Astrocyte (in vitro differentiated cells and primary cell): ENCODE results near the gene ATP2C2. TPM values are rescaled to one million over a fixed set of nuclear protein-coding genes. Genes with fewer than 3 reads are reported as not detected.

Experiments used
- DNase-seq: peaks from one replicate; pipeline ENCODE4 v3.0.0-alpha.2; 2010; ENCODE audit warnings: low read depth
- FAIRE-seq: peaks from 2 replicates; lab custom pipeline; 2011; peaks lifted over from hg19 to GRCh38; lab: Jason Lieb, UNC
- H2AFZ ChIP-seq: 2 replicates; pipeline ENCODE4 v1.6.0; 2012; ENCODE audit warnings: low read depth, low read length, inconsistent platforms
- H3K27ac ChIP-seq: 2 replicates; pipeline ENCODE4 v1.5.1; 2011; ENCODE audit warnings: low read depth, low read length, inconsistent platforms
- H3K27me3 ChIP-seq: 2 replicates; pipeline ENCODE4 v1.6.0; 2011; ENCODE audit warnings: low read length, inconsistent platforms; ENCODE audit not compliant: insufficient read depth
- H3K36me3 ChIP-seq: 2 replicates; pipeline ENCODE4 v1.5.1; 2011; ENCODE audit warnings: low read length, inconsistent platforms; ENCODE audit not compliant: insufficient read depth
- H3K4me1 ChIP-seq: 2 replicates; pipeline ENCODE4 v1.5.1; 2011; ENCODE audit warnings: low read length, inconsistent platforms; ENCODE audit not compliant: insufficient read depth
- H3K4me2 ChIP-seq: 2 replicates; pipeline ENCODE4 v1.6.0; 2012; ENCODE audit warnings: low read length, inconsistent platforms
- H3K4me3 ChIP-seq: 2 replicates; pipeline ENCODE4 v1.5.1; 2011; ENCODE audit warnings: low read depth, mild to moderate bottlenecking, low read length, inconsistent platforms; ENCODE audit not compliant: insufficient read depth
- H3K79me2 ChIP-seq: 2 replicates; pipeline ENCODE4 v1.6.0; 2012; ENCODE audit warnings: mild to moderate bottlenecking, low read length, inconsistent platforms; ENCODE audit not compliant: insufficient read depth
- H3K9ac ChIP-seq: 2 replicates; pipeline ENCODE4 v1.6.0; 2012; ENCODE audit warnings: mild to moderate bottlenecking, low read length, inconsistent platforms
- H3K9me3 ChIP-seq: 2 replicates; pipeline ENCODE4 v1.5.1; 2012; ENCODE audit warnings: low read depth, mild to moderate bottlenecking, low read length, inconsistent platforms; ENCODE audit not compliant: insufficient read depth
- H4K20me1 ChIP-seq: 2 replicates; pipeline ENCODE4 v1.6.0; 2012; ENCODE audit warnings: low read length, inconsistent platforms; ENCODE audit not compliant: insufficient read depth
- H3K27ac Mint-ChIP-seq: one replicate; pipeline ENCODE4 v1.8.0; 2021; ENCODE audit warnings: mild to moderate bottlenecking, mixed read lengths; ENCODE audit not compliant: unreplicated experiment
- H3K27me3 Mint-ChIP-seq: one replicate; pipeline ENCODE4 v1.8.0; 2021; ENCODE audit warnings: low read depth, mixed read lengths; ENCODE audit not compliant: unreplicated experiment
- H3K36me3 Mint-ChIP-seq: one replicate; pipeline ENCODE4 v1.8.0; 2021; ENCODE audit warnings: low read depth, mixed read lengths; ENCODE audit not compliant: unreplicated experiment
- H3K4me1 Mint-ChIP-seq: one replicate; pipeline ENCODE4 v1.8.0; 2021; ENCODE audit warnings: low read depth, mixed read lengths; ENCODE audit not compliant: unreplicated experiment
- H3K4me3 Mint-ChIP-seq: one replicate; pipeline ENCODE4 v1.8.0; 2021; ENCODE audit warnings: mild to moderate bottlenecking, moderate library complexity, mixed read lengths; ENCODE audit not compliant: unreplicated experiment
- H3K9me3 Mint-ChIP-seq: one replicate; pipeline ENCODE4 v1.8.0; 2021; ENCODE audit warnings: mild to moderate bottlenecking, mixed read lengths; ENCODE audit not compliant: unreplicated experiment
- CTCF ChIP-seq: IDR thresholded peaks from 2 replicates; pipeline ENCODE4 v1.5.1; 2011; ENCODE audit warnings: low read depth, mild to moderate bottlenecking, inconsistent platforms, low read length, moderate library complexity; ENCODE audit not compliant: insufficient read depth
- EZH2 ChIP-seq: IDR thresholded peaks from 2 replicates; pipeline ENCODE4 v1.6.1; 2012; ENCODE audit warnings: mild to moderate bottlenecking, low read length, inconsistent platforms; ENCODE audit not compliant: insufficient read depth
- total RNA-seq: library from RNA; stranded (reverse); gene quantifications from 2 replicates; pipeline ENCODE4 v1.2.1, GENCODE V29; 2021

ATP2C2 gene
- total RNA-seq, 1 donor from 2014 or later, result 0.41 TPM

DNA sequence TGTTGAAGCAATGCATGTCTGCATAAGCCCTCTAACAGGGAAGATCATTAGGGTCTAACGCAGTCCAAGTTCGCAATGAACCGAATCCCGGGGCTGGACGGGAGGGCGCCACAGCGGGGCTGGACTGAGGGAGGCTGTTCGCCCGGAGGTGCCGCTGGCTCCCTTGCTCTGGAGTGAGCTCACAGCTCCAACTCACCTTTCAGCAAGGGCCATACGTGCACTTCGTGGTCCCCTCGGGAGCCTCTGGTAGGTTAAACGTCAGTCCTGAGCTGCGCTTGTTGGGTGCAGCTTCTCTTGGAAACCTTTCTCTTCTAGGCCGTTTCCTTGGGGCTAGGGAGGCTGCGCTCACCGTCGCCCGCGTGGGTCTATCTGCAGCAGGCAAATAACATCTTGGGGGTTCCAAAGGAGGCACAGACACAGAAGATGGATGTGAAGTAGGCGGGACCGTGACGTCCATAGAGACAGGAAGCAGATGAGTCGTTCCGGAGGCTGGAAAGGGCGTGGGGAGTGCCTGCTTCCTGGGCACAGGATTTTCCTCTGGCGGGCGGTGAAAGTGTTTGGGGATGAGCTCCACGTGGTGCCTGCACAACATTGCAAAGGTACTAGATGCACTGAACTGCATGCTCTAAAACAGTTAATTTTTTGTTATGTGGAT lies 21.9 kb downstream of the ATP2C2 start:
- Histone ChIP-seq H4K20me1 (no peaks in the 10 kb centered on the region), H3K9me3 (no peaks in the 10 kb centered on the region), H3K9ac (no peak overlapping the region), H3K36me3 (no peaks in the 10 kb centered on the region), H3K27me3 (peaks cover 3% of the 10 kb centered on the region), H3K4me1 (no peaks in the 10 kb centered on the region), H2AFZ (no peak overlapping the region), H3K4me3 (no peak overlapping the region), H3K27ac (no peak overlapping the region), H3K79me2 (no peaks in the 10 kb centered on the region), H3K4me2 (no peak overlapping the region)
- no peak for TF ChIP-seq EZH2
- no peak for TF ChIP-seq CTCF
- FAIRE-seq (no peak), DNase-seq (no peak)
- Mint-ChIP-seq H3K4me3 (no peak overlapping the region), H3K4me1 (no peaks in the 10 kb centered on the region), H3K27ac (no peak overlapping the region), H3K36me3 (no peaks in the 10 kb centered on the region), H3K9me3 (peaks cover 14% of the 10 kb centered on the region), H3K27me3 (peaks cover 16% of the 10 kb centered on the region)

DNA sequence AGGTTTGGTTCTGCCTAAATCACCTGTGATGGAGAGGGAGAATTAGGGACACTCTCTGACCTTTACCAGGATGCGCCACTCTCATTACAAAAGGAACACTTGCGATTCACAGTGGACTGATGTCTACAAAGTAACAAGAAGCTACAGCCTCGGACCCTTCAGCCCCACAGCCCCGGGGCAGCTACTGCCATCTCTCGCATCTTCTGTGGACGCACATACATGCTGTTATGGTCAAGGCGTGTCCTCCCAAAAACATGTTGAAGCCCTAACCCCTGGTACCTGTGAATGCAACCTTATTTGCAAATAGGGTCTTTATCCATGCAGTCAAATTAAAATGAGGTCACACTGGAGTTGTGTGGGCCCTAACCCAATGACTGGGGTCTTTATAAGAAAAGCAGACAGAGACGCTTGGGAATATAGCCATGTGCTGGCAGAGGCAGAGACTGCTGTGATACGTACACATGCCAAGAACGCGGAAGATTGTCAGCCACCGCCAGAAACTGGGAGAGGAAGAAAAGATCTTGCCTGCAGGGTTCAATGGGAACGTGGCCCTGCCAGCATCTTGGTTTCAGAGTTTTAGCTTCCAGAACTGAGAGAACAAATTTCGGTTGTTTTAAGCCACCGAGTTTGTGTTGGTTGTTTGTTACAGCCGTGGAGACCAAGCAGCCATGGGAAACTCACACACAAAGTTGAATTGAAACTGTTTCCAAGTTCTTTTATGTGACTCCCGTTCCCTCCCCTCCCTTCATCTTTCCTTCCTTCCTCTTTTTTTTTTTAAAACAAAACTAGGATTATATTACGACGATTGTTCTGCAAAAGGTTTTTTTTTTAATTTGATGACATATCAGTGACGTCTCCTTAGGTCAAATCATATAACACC lies 23.1 kb downstream of the ATP2C2 start:
- H3K9ac ChIP-seq, result peak overlapping the region; percentile 42
- peak overlapping the region; percentile 62 for H2AFZ ChIP-seq
- peaks cover 3% of the 10 kb centered on the region for H3K27me3 ChIP-seq
- H3K9me3 Mint-ChIP-seq, result peaks cover 7% of the 10 kb centered on the region
- TF ChIP-seq EZH2 (no peak), CTCF (no peak)
- H3K4me3 Mint-ChIP-seq, result no peak overlapping the region
- no peaks in the 10 kb centered on the region for H3K36me3 Mint-ChIP-seq
- H4K20me1 ChIP-seq, result no peaks in the 10 kb centered on the region
- no peaks in the 10 kb centered on the region for H3K9me3 ChIP-seq
- FAIRE-seq (no peak), DNase-seq (peak; percentile 15)
- H3K79me2 ChIP-seq, result no peaks in the 10 kb centered on the region
- peaks cover 4% of the 10 kb centered on the region for H3K4me1 Mint-ChIP-seq
- no peak overlapping the region for H3K27ac Mint-ChIP-seq
- H3K36me3 ChIP-seq, result no peaks in the 10 kb centered on the region
- H3K4me1 ChIP-seq, result no peaks in the 10 kb centered on the region
- H3K27ac ChIP-seq, result no peak overlapping the region
- H3K27me3 Mint-ChIP-seq, result peaks cover 24% of the 10 kb centered on the region
- H3K4me2 ChIP-seq, result peak overlapping the region; percentile 79
- no peak overlapping the region for H3K4me3 ChIP-seq
